ENCODE measurements around the gene ADAMTS16.

Gene ADAMTS16

DNA sequence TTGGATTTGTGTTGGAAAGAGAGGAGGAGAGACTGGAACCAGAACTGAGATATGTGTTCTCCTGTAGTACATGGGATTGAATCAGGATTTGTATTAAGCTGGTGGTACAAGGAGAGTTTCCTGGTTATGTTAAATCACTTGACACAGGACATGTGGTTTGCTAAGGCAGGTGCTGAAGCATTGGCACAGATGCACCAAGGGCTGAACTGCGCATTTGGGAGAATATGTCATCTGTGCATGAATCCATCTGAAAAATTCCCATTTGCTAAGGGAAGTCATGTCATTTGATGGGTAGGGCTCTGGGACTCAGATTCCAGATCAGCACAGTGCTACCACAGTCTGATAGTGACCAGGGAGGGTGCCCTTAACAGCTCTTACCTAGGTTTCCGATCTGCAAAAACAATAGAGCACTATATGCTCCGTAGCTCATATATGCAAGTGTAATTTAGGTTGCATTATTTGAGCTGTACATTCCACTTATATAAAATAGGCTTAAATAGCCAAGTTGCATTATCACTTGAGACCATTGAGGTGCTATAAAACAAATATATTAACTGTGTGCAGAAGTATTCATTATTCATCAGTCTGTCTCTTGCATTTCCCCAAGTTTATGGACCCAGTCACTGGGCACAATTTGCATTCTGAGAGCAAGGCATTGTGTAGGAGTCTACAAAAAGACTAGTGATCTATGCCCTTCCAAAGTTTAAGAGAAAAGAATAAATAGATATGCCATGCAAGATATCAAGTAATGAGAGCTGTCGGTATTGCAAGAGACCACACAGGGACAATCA lies 55.2 kb downstream of the ADAMTS16 start:
- TF ChIP-seq, protein P1, sequence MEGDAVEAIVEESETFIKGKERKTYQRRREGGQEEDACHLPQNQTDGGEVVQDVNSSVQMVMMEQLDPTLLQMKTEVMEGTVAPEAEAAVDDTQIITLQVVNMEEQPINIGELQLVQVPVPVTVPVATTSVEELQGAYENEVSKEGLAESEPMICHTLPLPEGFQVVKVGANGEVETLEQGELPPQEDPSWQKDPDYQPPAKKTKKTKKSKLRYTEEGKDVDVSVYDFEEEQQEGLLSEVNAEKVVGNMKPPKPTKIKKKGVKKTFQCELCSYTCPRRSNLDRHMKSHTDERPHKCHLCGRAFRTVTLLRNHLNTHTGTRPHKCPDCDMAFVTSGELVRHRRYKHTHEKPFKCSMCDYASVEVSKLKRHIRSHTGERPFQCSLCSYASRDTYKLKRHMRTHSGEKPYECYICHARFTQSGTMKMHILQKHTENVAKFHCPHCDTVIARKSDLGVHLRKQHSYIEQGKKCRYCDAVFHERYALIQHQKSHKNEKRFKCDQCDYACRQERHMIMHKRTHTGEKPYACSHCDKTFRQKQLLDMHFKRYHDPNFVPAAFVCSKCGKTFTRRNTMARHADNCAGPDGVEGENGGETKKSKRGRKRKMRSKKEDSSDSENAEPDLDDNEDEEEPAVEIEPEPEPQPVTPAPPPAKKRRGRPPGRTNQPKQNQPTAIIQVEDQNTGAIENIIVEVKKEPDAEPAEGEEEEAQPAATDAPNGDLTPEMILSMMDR (IDR thresholded peaks at IDR 0.05; ENCODE audit: borderline replicate concordance, insufficient read depth, low read depth, low read length), result no peak
- no peak overlapping the region for H3K4me3 ChIP-seq (ENCODE audit: low read depth, low read length)

DNA sequence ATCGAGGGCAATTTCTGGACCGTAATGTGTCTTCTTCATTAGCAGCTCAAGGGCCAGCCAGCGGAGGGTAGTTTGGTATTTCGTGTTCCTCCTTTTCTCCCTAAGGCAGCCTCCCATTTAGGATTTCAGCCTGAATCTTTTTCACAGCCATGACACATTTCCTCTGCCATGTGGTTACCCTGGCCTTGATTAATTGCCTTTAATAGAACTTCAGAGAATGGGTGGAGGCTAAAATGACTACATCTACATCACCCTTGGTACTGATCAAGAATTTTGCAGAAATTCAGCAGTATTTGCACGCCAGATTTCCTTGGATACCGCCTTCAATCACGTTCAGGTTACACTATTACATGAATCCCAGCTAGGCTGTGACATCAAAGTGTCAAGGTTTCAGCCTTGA lies 58.0 kb downstream of the ADAMTS16 start:
- TF ChIP-seq, protein P1 (IDR thresholded peaks at IDR 0.05; ENCODE audit: borderline replicate concordance, insufficient read depth, low read depth, low read length), result no peak
- H3K4me3 ChIP-seq (ENCODE audit: low read depth, low read length), result no peak overlapping the region

DNA sequence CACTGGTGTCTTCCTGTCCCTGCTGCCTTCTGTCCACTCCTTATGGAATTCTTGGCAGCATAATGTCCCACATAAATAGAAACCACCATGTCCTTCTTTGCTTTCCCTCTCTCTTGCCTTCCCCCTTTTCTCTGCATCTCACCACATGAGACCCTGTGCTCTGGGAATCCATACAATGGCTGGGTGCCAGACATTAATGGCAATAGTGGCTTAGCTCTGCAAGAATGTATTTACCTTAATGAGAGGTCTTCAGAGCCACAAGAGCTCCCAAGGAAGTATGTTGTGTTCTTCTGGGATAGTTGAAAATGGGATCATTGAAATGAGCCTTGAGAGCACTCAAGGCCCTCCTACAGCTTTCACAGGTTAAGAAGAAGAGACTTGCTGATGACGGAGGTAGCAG lies 58.7 kb downstream of the ADAMTS16 start:
- no peak overlapping the region for H3K4me3 ChIP-seq (ENCODE audit: low read depth, low read length)
- TF ChIP-seq, protein P1 (IDR thresholded peaks at IDR 0.05; ENCODE audit: borderline replicate concordance, insufficient read depth, low read depth, low read length), result no peak

DNA sequence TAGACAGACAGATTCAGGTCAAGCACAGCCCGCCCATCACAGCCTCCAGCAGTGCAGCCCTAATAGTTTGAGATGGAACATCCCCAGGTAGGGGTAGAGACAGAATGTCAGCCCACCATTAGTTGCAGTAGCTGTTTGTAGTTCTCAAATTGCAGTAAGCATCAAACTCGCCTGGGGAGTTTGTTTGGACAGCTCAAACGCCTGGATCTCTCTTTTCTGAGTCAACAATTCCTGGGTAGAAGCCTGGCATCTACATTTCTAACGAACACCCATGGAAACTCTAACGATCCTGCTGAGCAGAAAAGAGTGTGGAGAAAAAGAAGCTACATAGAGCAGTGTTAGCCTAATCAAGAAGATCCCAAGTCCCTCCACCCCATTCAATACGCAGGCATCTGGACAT lies 59.4 kb downstream of the ADAMTS16 start:
- no peak overlapping the region for H3K4me3 ChIP-seq (ENCODE audit: low read depth, low read length)

DNA sequence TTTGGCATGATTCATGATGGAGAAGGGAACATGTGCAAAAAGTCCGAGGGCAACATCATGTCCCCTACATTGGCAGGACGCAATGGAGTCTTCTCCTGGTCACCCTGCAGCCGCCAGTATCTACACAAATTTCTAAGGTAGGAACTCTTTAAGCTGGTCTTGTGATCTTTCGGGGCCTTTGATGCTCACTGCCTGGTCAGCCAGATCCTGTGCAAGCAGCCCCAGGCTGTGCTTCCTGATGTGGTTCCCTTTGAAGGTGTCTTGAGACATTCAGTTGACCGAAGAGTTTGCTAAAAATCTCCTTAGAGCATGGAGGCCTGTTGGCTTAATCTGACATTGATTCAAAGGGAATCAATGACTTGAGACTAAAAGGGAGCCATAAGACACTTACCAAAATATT lies 60.0 kb downstream of the ADAMTS16 start:
- no peak overlapping the region for H3K4me3 ChIP-seq (ENCODE audit: low read depth, low read length)
- TF ChIP-seq, protein P1 (IDR thresholded peaks at IDR 0.05; ENCODE audit: borderline replicate concordance, insufficient read depth, low read depth, low read length), result no peak

More for the DNA sequence above, 59.4 kb downstream of the ADAMTS16 start:
- TF ChIP-seq, protein P1 (IDR thresholded peaks at IDR 0.05; ENCODE audit: borderline replicate concordance, insufficient read depth, low read depth, low read length), result no peak

DNA sequence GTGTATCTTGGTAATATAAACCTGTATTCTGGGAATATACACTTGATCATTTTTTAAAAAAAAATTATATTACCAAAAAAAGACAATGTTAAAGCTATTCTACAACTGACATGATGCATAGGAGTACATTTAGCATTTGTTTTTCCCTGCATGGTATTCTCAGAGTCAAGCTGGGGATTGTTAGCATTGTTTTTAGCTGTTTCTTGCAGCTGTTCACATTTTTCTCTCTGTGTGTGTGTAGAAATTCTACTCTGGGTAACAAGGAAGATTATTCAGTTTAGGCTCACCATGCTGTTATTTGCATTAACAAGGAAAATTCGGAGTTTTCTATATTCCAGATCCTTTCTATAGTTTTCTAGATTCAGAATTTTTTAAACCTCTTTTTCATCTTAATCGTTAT lies 62.2 kb downstream of the ADAMTS16 start:
- TF ChIP-seq, protein P1 (IDR thresholded peaks at IDR 0.05; ENCODE audit: borderline replicate concordance, insufficient read depth, low read depth, low read length), result no peak
- H3K4me3 ChIP-seq (ENCODE audit: low read depth, low read length), result no peak overlapping the region

DNA sequence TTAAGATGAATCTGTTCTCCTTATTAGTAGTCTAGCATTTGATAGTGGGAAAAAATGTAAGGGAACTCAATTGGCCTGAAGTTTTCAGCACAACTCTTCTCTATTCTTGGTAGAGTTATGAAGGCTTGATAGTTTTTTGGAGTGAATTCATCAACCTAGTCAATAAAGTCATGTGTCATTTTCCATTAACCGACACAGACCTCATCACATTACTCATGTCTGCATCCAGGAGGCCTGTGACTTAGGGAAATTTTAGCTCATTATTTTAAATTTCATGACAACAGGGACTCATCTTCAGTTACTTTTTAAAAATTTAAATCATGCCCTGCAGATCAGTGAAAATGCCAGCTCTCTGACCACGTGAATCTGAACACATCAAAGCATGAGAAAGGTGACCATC lies 63.3 kb downstream of the ADAMTS16 start:
- H3K4me3 ChIP-seq (ENCODE audit: low read depth, low read length), result no peak overlapping the region
- TF ChIP-seq, protein P1 (IDR thresholded peaks at IDR 0.05; ENCODE audit: borderline replicate concordance, insufficient read depth, low read depth, low read length), result no peak

Measured in GM12875 (cell line).